Chondrocyte (in vitro differentiated cells): ENCODE results near the gene KLRF1. TPM values are rescaled to one million over a fixed set of nuclear protein-coding genes. Genes with fewer than 3 reads are reported as not detected.

Experiments used
- DNase-seq: peaks from one replicate; pipeline ENCODE4 v3.0.0; 2021; ENCODE audit warnings: mixed read lengths, low spot score
- H3K27ac Mint-ChIP-seq: one replicate; pipeline ENCODE4 v1.8.0; 2021; ENCODE audit warnings: mild to moderate bottlenecking, moderate library complexity, mixed read lengths; ENCODE audit not compliant: unreplicated experiment
- H3K27me3 Mint-ChIP-seq: 2 replicates; pipeline ENCODE4 v1.8.0; 2021; ENCODE audit warnings: low read depth, mixed read lengths
- H3K36me3 Mint-ChIP-seq: 2 replicates; pipeline ENCODE4 v1.8.0; 2021; ENCODE audit warnings: low read depth, mixed read lengths
- H3K4me1 Mint-ChIP-seq: 2 replicates; pipeline ENCODE4 v1.8.0; 2021; ENCODE audit warnings: low read depth, mild to moderate bottlenecking, mixed read lengths
- H3K4me3 Mint-ChIP-seq: one replicate; pipeline ENCODE4 v1.8.0; 2021; ENCODE audit warnings: mild to moderate bottlenecking, moderate library complexity, mixed read lengths; ENCODE audit not compliant: unreplicated experiment
- H3K9me3 Mint-ChIP-seq: 2 replicates; pipeline ENCODE4 v1.8.0; 2021; ENCODE audit warnings: low read depth, mixed read lengths
- CTCF ChIP-seq: fragments of 200-600 bp; sonication (generic); IDR thresholded peaks from 2 replicates; pipeline ENCODE4 v1.5.0; 2021; ENCODE audit warnings: antibody characterized with exemption, mild to moderate bottlenecking, moderate library complexity
- total RNA-seq: library from RNA; stranded (reverse); gene quantifications from 3 replicates; pipeline ENCODE4 v1.2.1, GENCODE V29; 2021

Gene KLRF1
- total RNA-seq, 1 donor from 2014 or later, result not detected

- H3K27me3 Mint-ChIP-seq, result peaks cover 5% of the 10 kb centered on the region
- DNase-seq, result no peak
- no peaks in the 10 kb centered on the region for H3K9me3 Mint-ChIP-seq
- H3K27ac Mint-ChIP-seq, result no peak overlapping the region
- H3K4me1 Mint-ChIP-seq, result no peaks in the 10 kb centered on the region
- no peak overlapping the region for H3K4me3 Mint-ChIP-seq
- no peaks in the 10 kb centered on the region for H3K36me3 Mint-ChIP-seq
- TF ChIP-seq CTCF, result no peak
These were observed 17.9 kb upstream of the KLRF1 start for GRCh38 chr12:9809338-9809737.

- Mint-ChIP-seq H3K4me3 (no peak overlapping the region), H3K9me3 (no peaks in the 10 kb centered on the region), H3K4me1 (no peaks in the 10 kb centered on the region), H3K27ac (no peak overlapping the region), H3K27me3 (peaks cover 5% of the 10 kb centered on the region), H3K36me3 (no peaks in the 10 kb centered on the region)
- no peak for TF ChIP-seq CTCF
- no peak for DNase-seq
These were observed 17.4 kb upstream of the KLRF1 start for GRCh38 chr12:9809866-9810265.

GRCh38 chr12:9810671-9811070 is 16.6 kb upstream of the KLRF1 start:
- TF ChIP-seq CTCF, result no peak

GRCh38 chr12:9811621-9812020 is 15.7 kb upstream of the KLRF1 start:
- no peak for DNase-seq
- TF ChIP-seq CTCF, result no peak
- no peaks in the 10 kb centered on the region for H3K36me3 Mint-ChIP-seq
- no peak overlapping the region for H3K27ac Mint-ChIP-seq
- peaks cover 5% of the 10 kb centered on the region for H3K27me3 Mint-ChIP-seq
- no peaks in the 10 kb centered on the region for H3K4me1 Mint-ChIP-seq
- no peak overlapping the region for H3K4me3 Mint-ChIP-seq
- no peaks in the 10 kb centered on the region for H3K9me3 Mint-ChIP-seq

More at GRCh38 chr12:9810671-9811070, 16.6 kb upstream of the KLRF1 start:
- peaks cover 5% of the 10 kb centered on the region for H3K27me3 Mint-ChIP-seq
- DNase-seq, result no peak
- H3K27ac Mint-ChIP-seq, result no peak overlapping the region
- no peaks in the 10 kb centered on the region for H3K4me1 Mint-ChIP-seq
- no peaks in the 10 kb centered on the region for H3K36me3 Mint-ChIP-seq
- H3K9me3 Mint-ChIP-seq, result no peaks in the 10 kb centered on the region
- H3K4me3 Mint-ChIP-seq, result no peak overlapping the region

GRCh38 chr12:9813821-9814798 is 13.2 kb upstream of the KLRF1 start:
- Mint-ChIP-seq H3K4me3 (no peak overlapping the region), H3K9me3 (peaks cover 2% of the 10 kb centered on the region), H3K27me3 (peaks cover 7% of the 10 kb centered on the region), H3K4me1 (no peaks in the 10 kb centered on the region), H3K27ac (no peak overlapping the region), H3K36me3 (no peaks in the 10 kb centered on the region)
- DNase-seq, result peak; percentile 85
- TF ChIP-seq CTCF, result peak; percentile 66
